ENCODE results near the gene ADARB2.
"Not testable (repeated sequence)": the region's sequence is repeated elsewhere in the genome, so short reads cannot be mapped to it uniquely, and the experiment has no call there.

The ADARB2 gene

DNA sequence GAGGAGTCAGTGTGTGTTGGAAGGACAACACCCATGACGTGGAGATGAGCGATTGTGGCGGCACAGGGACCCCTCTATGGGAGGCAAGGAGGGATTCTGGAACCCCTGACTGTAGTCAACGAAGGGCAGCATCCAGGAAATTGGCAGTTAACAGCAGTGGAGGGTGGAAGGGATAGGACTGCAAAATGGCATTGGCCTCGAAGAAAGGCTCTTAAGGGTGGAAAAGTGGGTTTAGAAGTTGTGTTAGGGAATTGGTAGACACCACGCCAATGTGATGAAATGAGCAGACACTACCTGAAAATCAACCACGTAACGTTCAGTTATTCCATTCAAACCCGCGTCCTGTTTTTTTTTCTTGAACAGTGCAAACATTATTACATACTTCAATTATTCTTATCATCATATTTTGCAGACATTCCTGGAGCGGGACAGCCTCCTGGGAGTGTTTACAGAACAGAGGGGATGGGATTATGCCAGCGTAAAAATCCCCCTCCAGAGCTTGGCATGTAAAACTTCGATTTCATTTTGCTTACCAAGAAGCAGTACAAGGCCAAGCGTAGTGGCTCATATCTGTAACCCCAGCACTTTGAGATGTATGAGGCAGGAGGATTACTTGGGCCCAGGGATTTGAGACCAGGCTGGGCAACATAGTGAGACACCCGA is 409.0 kb downstream of the ADARB2 start:
- DNase-seq: no peak

DNA sequence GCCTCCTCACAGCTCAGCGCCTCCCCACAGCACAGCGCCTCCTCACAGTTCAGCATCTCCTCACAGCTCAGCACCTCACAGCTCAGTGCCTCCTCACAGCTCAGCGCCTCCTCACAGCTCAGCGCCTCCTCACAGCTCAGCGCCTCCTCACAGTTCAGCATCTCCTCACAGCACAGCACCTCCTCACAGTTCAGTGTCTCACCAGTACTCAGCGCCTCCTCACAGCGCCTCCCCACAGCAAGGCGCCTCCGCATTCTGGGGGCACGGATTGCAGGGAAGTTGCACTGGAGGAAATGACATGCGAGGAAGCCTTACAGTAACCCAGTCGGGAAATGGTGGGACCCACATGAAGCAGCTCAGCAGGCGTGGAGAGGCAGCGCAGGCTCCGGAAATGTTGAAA is 409.6 kb downstream of the ADARB2 start:
- no peak for DNase-seq

DNA sequence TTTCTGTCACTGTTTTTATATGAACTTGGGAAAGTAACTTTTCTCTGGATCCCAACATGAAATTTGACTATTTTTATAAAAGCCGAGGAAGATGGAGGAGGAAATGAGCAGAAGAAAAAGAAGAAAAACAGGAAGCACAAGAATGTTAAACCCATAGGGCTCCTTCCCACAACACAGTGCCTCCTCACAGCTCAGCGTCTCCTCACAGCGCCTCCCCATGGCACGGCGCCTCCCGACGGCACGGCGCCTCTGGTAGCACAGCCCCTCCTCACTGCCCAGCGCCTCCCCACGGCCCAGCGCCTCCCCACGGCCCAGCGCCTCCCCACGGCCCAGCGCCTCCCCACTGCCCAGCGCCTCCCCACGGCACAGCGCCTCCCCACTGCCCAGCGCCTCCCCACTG is 410.8 kb downstream of the ADARB2 start:
- DNase-seq: not testable (repeated sequence)

DNA sequence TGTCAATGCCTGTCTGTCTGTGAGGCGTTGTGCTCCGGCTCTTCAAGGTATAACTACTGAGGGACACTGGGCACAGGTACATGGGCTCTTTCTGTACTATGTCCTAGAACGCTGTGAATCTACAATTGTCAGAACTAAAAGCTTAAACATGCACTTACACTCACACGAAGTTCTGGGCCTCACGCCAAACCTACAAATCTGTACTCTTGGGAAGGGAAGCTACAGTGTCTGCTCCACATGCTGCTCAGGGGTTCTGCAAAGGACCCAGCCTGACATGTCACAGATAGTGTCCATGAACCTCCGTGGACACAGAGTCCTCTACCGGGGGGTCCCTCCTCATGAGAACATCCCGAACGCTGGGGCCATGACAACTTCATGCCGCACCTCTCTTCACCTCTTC is 412.4 kb downstream of the ADARB2 start:
- DNase-seq: peak; percentile 35

DNA sequence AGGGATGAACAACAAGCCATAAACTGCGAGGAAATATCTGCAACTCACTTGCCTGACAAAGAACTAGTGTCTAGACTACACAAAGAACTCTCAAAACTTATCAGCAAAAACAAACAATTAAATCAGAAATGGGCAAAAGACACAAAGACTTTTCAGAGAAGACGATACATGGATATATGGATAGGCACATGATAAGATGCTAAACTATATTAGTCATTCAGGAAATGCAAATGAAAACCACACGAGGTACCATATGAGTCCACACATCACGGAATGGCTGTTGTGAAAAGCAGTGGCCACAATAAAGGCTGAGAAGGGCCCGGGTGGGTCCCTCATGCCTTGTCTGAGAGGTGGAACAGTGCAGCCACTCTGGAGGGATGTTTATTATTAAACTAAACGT is 413.4 kb downstream of the ADARB2 start:
- DNase-seq: no peak

DNA sequence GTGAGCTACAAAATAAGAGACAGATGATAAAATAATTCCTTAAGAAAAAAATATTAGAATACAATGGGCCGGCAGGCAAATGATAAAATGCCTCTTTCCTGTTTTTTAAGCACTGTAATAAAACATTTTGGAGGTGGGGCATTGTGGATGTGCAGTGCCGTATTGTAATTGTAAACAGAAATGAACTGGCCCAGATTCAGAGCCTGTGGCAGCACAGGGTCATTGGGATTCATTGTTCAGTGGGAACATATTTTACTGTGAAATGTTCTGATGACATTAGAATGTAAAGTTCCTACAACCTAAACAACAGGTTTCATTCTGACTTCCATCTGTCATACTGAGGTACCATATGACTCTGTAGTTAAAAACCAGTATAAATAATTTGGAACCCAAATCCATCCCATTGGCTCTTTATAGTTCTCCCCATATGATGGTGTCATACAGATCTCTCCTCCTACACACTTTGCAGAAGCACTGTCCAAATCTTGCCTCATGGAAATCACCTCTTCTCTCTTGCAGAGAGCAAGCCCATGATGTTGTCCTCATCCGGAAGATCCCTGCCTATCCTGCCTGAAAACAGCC is 416.5 kb downstream of the ADARB2 start:
- DNase-seq: no peak

DNA sequence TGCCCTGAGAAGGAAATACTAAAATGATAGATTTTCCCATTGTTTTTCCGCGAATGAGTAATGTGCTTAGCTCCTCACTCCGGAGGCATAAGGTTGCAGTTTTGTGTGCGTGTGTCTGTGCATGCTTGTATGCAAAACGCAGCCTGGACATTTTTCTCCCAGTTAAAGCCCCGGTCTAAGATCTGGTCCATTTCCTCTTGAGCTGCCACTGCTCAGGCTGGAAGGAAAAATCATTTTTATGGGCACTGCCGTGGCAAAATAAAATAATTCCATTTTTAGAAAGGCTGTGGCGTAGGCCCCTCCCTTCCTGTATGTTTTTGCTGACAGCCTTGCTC is 420.5 kb downstream of the ADARB2 start:
- no peak for DNase-seq

DNA sequence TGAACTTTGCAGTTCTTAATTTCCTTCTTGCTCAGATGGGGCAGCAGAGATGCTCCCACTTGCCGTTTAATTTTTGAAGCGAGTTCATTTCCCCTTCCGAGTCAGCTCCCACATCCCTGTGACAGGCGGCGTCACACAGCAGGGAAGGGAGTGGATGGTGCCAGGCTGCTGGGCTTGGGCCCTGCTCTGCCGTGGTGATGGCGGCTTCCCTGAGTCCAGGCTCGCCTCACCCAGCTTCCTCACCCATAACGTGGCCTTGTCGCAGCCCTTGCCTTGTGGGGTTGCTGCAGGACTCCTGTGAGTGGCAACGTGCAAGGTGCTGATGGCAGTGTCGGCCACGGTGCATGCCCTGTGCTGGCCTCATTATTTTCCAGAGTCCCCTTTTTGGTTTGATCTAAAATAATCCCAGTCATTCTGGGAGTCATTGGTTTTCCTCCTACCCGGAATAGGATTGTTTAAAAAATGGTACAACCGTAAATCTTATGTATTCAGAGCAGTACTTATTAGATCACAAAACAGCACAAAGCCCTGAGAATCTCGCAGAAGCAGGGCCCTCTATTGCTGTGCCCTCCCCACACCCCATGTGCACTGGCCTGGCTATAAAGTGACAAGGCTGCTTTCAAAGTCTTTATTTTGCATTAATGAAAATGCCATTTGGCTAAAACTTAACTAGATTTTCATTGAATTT is 421.1 kb downstream of the ADARB2 start:
- no peak for DNase-seq

DNA sequence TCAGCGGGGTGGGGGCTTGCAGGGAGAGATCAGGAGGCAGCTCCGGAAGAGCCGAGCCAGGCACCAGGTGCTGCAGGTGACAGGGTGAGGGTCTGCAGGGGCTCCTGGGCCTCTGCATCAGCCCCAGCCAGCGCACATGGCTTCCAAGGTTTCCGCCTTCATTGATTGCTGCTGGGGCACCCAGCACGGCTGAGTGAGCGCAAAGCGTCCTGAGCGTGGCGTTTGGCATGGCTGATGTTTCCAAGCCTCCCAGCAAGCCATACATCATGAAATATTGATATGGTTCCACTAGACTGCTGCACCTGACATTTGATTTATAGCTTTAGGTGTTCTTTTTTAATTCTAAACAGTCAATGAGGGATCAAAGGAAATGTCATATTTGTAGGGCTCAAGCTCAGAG is 422.1 kb downstream of the ADARB2 start:
- no peak for DNase-seq

DNA sequence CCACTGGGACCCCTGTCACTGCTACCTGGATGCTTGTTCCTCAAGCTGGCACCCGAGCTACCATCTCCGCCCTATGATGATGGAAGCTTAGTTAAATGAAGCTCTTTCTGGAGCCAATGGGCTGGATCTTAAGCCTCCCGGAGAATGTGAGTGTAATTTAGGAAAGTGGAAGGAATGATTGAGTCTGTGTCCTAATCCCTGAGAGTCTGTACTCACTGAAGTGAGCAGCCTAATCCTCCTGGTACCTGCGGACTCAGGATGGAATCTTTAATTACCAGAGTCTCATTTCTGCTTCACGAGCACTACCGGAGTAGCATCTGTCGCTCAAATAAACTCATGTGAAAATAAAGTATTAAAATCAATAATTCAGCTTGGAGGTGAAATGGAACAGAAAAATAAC is 425.6 kb downstream of the ADARB2 start:
- DNase-seq: no peak

DNA sequence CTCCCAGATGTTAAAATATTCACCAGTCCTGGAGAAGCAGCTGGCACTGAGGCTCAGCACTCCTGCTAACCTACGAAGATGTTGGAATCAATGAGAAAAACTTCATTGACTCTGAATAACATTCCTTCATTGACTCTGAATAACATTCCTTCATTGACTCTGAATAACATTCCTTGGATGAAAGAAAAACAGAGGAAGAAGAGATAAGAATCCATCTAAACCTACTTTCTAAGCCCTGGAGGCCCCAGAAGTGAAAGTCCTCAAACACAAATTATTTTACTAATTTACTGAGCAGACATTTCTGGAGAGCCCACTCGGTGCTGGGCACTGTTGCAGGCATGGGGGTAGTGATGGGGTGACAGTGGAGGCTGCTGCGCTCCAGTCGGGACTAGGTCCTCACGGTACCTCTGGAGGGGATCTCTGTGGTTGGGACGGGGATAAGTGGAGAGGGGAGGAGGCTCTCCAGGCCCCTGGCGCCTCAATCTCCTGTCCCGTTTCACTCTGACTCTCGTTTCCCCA is 427.0 kb downstream of the ADARB2 start:
- DNase-seq: no peak

DNA sequence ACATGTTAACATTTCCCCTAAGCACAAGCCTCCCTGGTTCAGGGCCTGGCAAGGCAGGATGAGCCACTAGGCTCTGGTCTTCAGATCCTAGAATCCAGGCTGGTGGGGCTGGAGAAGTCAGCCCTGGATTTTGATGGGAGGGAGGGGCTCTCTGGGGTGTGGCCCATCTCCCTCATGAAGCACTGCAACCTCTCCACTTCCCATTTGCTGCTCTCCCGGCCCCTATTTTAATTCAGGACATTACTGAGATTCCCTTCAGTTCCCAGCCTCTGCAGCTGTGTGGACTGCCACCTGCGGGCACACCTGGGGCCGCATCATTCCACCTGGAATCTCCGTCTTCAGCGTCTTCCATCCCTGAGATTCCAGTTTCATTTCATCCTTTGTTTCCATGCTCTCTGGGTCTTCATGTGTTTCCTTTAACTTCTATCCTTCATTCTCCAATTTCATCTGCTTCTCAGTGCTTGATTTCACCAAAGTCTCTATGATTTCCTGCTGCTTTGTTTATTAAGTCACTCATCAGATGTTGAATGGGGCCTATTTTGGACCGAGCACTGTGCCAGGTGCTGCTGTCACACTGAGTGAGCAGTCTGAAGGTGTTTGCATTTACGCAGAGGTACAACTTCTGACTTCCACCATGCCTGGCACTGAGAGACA is 427.6 kb downstream of the ADARB2 start:
- DNase-seq: no peak

DNA sequence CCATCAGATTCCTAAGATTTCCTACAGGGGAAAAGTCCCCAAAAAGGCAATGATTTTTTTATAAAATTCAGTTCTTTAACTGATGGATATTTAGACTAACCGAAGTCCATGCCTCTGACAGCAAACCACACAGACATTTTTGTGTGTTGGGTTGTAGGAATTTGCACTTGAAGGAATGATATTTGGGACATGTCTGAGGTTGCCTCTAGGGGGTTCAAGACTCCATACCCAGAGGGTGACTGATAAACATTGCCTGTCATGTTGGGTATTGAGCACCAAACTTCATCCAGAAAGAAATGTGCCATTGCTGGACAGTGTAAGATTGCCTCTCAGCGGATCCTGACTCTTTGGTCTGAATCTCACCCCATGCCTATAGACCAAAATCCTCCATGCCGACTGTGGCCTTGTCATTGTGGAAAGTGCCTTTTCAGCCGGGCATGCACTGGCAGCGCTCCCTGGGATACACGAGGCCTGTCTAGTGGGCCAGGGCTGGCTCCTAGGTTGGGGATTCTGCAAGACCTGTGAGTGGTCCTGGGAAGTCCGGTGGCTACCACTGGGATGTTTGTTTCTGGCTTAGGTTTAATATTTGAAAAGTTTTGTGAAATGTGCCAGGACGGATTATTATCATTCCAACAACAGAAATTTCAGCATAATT is 428.2 kb downstream of the ADARB2 start:
- no peak for DNase-seq

DNA sequence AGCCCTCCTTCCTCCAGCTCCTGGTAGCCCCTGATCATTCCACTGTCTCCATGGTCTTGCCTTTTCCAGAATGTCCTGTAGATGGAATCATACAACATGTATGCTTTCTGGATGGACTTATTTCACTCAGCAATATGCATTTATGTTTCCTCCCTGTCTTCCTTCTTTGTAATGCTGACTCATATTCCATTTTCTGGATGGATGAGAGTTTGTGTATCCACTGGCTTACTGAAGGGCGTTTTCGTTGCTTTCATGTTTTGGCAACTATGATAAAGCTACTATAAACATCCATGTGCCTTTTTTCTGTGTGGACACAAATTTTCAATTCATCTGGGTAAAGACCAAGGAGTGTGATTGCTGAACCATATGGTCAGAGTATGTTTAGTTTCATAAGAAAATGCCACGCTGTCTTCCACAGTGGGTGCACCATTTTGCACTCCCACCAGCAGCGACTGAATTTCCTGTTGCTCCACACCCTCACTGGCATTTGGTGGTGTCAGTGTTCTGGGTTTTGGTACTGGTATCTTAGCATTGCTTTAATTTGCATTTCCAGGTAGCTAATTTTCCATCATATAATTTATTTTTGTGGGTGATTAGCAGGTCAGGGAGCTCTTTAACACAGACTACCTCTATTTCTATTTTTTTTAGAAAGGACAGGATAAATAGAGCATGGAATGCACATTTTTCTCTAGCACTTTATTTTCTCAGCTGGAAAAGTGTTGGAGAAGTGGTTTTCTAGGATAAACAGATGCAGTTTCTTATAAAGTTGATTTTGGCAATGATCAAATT is 429.0 kb downstream of the ADARB2 start:
- DNase-seq: no peak

DNA sequence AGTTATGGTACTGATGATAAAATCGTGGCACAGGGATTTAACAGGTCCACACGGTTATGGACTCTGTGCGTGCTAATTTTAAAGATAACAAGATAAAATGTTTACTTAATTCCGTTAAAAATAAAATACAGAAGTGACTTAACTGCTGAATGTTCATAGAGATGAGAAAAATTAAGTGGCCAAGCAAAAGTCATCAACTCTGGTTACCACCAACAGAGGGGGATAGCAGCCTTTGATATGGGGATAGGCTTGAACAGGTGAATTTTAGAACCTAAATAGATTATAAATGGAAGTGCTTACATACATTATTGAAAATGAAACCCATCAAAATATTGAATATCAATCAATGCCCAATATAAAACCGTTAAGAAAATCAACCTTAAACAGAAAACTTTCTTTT is 436.2 kb downstream of the ADARB2 start:
- no peak for DNase-seq

DNA sequence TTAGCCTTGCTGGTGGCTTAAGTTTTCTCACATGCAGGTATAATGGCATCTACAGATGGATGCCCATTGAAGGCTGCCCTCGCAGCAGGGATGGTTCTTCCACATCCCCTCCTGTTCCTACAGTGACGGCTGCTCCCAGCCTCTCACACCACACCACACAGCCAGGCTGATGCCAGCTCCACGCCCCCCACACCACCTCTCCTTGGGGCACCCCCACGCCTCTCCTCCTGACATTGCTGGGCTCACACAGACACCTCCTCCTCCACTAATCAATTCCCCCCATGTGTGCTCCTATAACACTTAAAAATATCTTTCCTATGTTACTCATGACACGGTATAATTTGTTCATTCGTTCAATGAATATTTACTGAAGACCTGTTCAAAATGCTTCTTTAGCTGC is 437.1 kb downstream of the ADARB2 start:
- DNase-seq: no peak

DNA sequence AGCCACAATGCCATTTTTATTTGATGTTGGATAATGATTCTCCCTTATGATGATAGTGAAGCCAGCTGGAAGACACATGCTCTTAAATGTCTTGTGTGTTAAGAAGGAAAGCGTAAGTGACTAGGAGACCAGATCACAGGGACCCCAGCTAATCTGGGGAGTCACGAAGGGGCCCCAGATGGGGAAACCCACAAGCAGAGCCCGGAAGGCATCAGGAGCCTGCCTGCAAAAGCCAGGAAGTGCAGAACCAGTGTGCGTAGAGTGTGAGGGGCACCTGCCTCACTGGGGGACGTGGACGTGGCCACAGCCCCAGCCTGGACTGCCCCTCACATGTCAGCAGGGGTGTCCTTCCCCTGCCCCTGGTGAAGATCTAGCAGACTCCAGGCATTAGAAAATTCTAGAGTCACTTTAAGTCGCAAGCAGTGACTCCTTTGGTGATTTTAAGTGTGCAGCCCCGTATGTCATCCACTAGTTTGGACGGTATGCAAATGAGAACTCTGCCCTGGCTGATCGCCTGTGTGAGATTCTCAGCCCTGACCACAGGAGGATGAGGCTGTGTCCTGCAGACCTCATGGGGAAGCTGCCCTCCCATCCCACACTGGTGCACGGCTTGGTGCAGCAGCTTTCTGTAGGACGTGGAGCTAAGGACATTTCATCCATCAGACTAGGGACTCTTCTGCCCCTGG is 438.1 kb downstream of the ADARB2 start:
- DNase-seq: no peak

DNA sequence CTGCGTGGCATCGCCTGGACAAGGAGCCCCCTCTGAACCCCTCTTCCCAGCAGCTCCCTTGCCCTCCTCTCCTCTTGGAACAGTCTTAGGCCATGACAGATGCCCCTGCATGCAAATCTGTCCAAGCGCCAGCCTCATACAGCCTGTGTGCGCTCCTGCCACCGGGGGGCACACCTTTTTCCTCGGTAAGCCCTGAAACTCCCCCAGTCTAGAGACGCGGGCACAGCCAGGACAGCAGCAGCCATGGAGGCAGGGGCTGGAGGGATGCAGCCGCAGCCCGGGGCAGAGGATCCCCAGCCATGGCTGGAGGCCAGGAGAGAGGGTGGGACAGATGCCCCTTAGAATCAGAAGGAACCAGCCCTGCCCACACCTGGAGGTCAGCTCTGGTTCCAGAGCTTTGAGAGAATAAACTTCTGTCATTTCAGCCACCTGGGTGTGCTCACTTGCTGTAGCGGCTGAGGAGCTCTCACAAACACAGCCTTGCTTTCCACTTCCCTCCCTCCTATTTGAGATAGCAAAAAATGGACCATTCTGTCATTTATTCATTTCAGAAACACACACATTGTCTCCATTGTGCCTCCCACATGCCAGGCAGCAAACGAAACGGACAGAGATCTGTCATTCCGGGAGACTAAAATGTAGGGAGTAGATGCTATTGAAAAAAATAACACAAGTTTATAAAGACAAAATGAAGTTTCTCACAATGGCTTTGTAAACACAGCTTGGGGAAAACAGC is 439.6 kb downstream of the ADARB2 start:
- DNase-seq: no peak

DNA sequence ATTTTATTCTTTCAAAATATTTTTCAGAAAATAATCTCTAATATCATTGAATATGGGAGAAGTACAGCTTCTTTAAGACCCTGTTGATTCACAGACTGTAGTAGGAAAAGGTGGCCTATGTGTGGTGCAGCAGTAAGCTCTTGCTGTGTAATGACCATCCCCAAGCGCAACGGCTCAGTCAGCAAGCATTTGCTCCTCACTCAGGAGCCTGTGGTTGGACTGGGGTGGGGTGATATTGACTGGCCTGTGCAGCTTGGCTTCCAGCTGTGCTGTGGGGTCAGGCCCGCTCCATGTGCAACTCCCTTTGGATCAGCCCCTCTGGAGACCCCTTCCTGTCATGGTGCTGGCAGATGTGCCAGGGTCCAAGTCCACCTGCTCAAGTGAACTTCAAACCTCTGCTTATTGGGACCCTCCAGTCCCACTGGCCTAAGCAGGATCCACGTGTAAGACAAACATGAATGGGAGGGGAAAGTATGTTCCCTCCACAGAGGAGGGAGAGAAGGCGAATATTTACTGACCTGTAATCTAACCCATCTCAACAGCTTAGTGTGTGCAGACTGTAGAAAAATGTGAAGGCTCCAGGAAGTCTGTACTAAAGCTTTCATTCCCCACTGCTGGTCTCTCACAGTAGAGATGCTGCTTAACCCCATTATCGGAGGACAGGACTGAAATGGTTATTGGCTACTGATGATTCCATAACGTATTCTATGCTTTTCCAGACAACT is 441.4 kb downstream of the ADARB2 start:
- DNase-seq: no peak

DNA sequence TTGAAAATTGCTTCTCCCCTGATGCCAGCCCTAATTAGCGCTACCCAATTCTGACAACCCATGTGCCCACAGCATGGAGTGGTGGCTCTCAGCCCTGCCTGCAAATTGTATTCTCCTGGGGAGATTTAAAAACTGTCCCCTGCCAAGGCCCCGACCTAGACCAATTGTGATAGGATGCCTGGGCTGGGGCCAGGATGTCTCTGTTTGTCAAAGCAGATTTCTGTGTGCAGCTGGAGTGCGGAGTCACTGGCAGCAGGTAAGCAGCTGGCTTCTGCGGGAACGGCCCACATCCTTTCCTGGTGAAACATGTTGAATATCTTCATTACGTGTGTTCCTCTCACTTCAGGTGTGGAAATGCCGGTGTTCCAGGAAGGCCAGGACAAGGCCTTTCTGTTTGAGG is 442.6 kb downstream of the ADARB2 start:
- no peak for DNase-seq

All from right hindlimb (tissue), 1 donor.